ENCODE results near the gene ZNF732. TPM values are rescaled to one million over a fixed set of nuclear protein-coding genes. Genes with fewer than 3 reads are reported as not detected.
"Not testable (repeated sequence)": the region's sequence is repeated elsewhere in the genome, so short reads cannot be mapped to it uniquely, and the experiment has no call there.

ZNF732 gene
- polyA plus RNA-seq, 4 donors: 0.06 to 1.2 TPM; not detected in 2

DNA sequence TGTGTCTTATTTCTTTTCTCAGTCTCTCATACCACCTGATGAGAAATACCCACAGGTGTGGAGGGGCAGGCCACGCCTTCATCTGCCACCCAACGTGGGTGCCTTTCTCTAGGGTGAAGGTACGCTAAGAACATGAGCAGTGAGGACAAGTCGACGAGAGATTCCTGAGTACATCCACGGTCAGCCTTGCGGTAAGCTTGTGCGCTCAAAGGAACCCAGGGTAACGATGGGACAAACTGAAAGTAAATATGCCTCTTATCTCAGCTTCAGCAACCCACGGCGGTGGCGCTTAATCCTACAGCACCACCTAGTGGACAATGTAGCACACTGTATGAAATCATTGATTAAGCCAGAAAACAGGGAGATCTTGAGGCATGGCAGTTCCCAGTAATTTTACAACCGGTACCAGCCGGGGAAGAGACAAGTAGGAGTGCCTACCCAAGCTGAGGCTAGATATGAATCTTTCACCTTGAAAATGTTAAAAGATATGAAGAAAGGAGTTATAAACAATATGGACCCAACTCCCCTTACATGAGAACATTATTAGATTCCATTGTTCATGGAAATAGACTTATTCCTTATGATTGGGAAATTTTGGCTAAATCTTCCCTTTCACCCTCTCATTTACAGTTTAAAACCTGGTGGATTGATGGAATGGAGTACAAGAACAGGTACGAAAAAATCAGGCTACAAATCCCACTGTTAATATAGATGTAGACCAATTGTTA lies 63.0 kb downstream of the ZNF732 start:
- Histone ChIP-seq H3K4me1 (ENCODE audit: control insufficient read depth in 3 of 3, insufficient read depth in 2 of 3, low read depth in 1 of 3, low read length in 2 of 3) (no peaks in the 10 kb centered on the region), H3K4me3 (ENCODE audit: low read depth in 1 of 3, low read length in 3 of 3) (peak overlapping the region in 1 of 3 donors; percentile 53), H3K9me3 (ENCODE audit: control insufficient read depth in 2 of 2, insufficient read depth in 1 of 2, low read depth in 1 of 2, low read length in 1 of 2) (peaks cover 1 to 29% of the 10 kb centered on the region in 2 donors), H3K27me3 (ENCODE audit: control insufficient read depth in 3 of 3, insufficient read depth in 3 of 3, low read length in 3 of 3) (no peaks in the 10 kb centered on the region), H3K36me3 (ENCODE audit: control insufficient read depth in 3 of 3, insufficient read depth in 2 of 3, low read depth in 1 of 3, low read length in 3 of 3) (no peaks in the 10 kb centered on the region), H3K27ac (ENCODE audit: low read depth in 1 of 3, low read length in 2 of 3) (peak overlapping the region in 1 of 3 donors; percentile 55)
- no peak for FAIRE-seq
- DNase-seq: peak; percentile 49 to 82
- 13 to 31% (median 14%) methylated on average over 15 of the region's 15 CpGs for WGBS, 3 donors

DNA sequence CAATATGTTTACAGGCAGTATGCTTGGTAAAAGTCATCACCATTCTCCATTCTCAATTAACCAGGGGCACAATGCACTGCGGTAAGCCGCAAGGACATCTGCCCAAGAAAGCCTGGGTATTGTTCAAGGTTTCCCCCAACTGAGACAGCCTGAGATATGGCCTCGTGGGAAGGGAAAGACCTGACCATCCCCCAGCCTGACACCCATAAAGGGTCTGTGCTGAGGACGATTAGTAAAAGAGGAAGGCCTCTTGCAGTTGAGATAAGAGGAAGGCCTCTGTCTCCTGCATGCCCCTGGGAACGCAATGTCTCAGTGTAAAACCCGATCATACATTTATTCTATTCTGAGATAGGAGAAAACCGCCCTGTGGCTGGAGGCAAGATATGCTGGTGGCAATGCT lies 63.9 kb downstream of the ZNF732 start:
- not testable (repeated sequence) for FAIRE-seq; H3K27me3 ChIP-seq (ENCODE audit: control insufficient read depth in 3 of 3, insufficient read depth in 3 of 3, low read length in 3 of 3); DNase-seq; H3K4me3 ChIP-seq (ENCODE audit: low read depth in 1 of 3, low read length in 3 of 3); H3K36me3 ChIP-seq (ENCODE audit: control insufficient read depth in 3 of 3, insufficient read depth in 2 of 3, low read depth in 1 of 3, low read length in 3 of 3); H3K27ac ChIP-seq (ENCODE audit: low read depth in 1 of 3, low read length in 2 of 3); H3K4me1 ChIP-seq (ENCODE audit: control insufficient read depth in 3 of 3, insufficient read depth in 2 of 3, low read depth in 1 of 3, low read length in 2 of 3)
- WGBS, 3 donors: 72 to 82% (median 79%) methylated on average over 7 of the region's 7 CpGs
- H3K9me3 ChIP-seq (ENCODE audit: control insufficient read depth in 2 of 2, insufficient read depth in 1 of 2, low read depth in 1 of 2, low read length in 1 of 2): peaks cover 1 to 24% of the 10 kb centered on the region in 2 donors

- H3K4me3 ChIP-seq (ENCODE audit: low read depth in 1 of 3, low read length in 3 of 3): no peak overlapping the region
- DNase-seq (no peak), FAIRE-seq (no peak)
- peaks cover 0 to 19% of the 10 kb centered on the region in 2 donors for H3K9me3 ChIP-seq (ENCODE audit: control insufficient read depth in 2 of 2, insufficient read depth in 1 of 2, low read depth in 1 of 2, low read length in 1 of 2)
- H3K27me3 ChIP-seq (ENCODE audit: control insufficient read depth in 3 of 3, insufficient read depth in 3 of 3, low read length in 3 of 3): no peaks in the 10 kb centered on the region
- WGBS, 3 donors: 93 to 96% (median 95%) methylated on average over 2 of the region's 2 CpGs
- no peak overlapping the region for H3K27ac ChIP-seq (ENCODE audit: low read depth in 1 of 3, low read length in 2 of 3)
- no peaks in the 10 kb centered on the region for H3K4me1 ChIP-seq (ENCODE audit: control insufficient read depth in 3 of 3, insufficient read depth in 2 of 3, low read depth in 1 of 3, low read length in 2 of 3)
- H3K36me3 ChIP-seq (ENCODE audit: control insufficient read depth in 3 of 3, insufficient read depth in 2 of 3, low read depth in 1 of 3, low read length in 3 of 3): no peaks in the 10 kb centered on the region
Measured at GRCh38 chr4:236028-236427, 69.2 kb downstream of the ZNF732 start.

- H3K9me3 ChIP-seq (ENCODE audit: control insufficient read depth in 2 of 2, insufficient read depth in 1 of 2, low read depth in 1 of 2, low read length in 1 of 2): peaks cover 0 to 17% of the 10 kb centered on the region in 2 donors
- H3K27me3 ChIP-seq (ENCODE audit: control insufficient read depth in 3 of 3, insufficient read depth in 3 of 3, low read length in 3 of 3): no peaks in the 10 kb centered on the region
- no peak overlapping the region for H3K27ac ChIP-seq (ENCODE audit: low read depth in 1 of 3, low read length in 2 of 3)
- no peak overlapping the region for H3K4me3 ChIP-seq (ENCODE audit: low read depth in 1 of 3, low read length in 3 of 3)
- H3K4me1 ChIP-seq (ENCODE audit: control insufficient read depth in 3 of 3, insufficient read depth in 2 of 3, low read depth in 1 of 3, low read length in 2 of 3): no peaks in the 10 kb centered on the region
- H3K36me3 ChIP-seq (ENCODE audit: control insufficient read depth in 3 of 3, insufficient read depth in 2 of 3, low read depth in 1 of 3, low read length in 3 of 3): no peaks in the 10 kb centered on the region
- FAIRE-seq (no peak), DNase-seq (no peak)
- WGBS, 3 donors: 55 to 75% (median 72%) methylated on average over 1 of the region's 1 CpG
Measured at GRCh38 chr4:234178-234577, 71.1 kb downstream of the ZNF732 start.

GRCh38 chr4:223913-224497 lies 81.3 kb downstream of the ZNF732 start:
- no peaks in the 10 kb centered on the region for H3K36me3 ChIP-seq (ENCODE audit: control insufficient read depth in 3 of 3, insufficient read depth in 2 of 3, low read depth in 1 of 3, low read length in 3 of 3)
- no peak for DNase-seq
- FAIRE-seq: no peak

More at GRCh38 chr4:223913-224497, 81.3 kb downstream of the ZNF732 start:
- H3K9me3 ChIP-seq (ENCODE audit: control insufficient read depth in 2 of 2, insufficient read depth in 1 of 2, low read depth in 1 of 2, low read length in 1 of 2): peaks cover 0 to 24% of the 10 kb centered on the region in 2 donors
- H3K27me3 ChIP-seq (ENCODE audit: control insufficient read depth in 3 of 3, insufficient read depth in 3 of 3, low read length in 3 of 3): no peaks in the 10 kb centered on the region
- WGBS, 3 donors: 95 to 100% (median 97%) methylated on average over 1 of the region's 1 CpG
- no peak overlapping the region for H3K27ac ChIP-seq (ENCODE audit: low read depth in 1 of 3, low read length in 2 of 3)
- no peaks in the 10 kb centered on the region for H3K4me1 ChIP-seq (ENCODE audit: control insufficient read depth in 3 of 3, insufficient read depth in 2 of 3, low read depth in 1 of 3, low read length in 2 of 3)
- no peak overlapping the region for H3K4me3 ChIP-seq (ENCODE audit: low read depth in 1 of 3, low read length in 3 of 3)

Other genes with a start within 250 kb of the ZNF732 start
- gene ZNF718, start 181.0 kb downstream of the ZNF732 start, polyA plus RNA-seq: 1 to 10 TPM in 2 of 4 donors, under 1 TPM in 2; 0.27 to 5.0 (median 1.2) TPM
- 10 to 100 TPM in 1 of 4 donors, 1 to 10 TPM in 3; 1.9 to 26.7 (median 3.6) TPM for gene ZNF141, start 32.3 kb upstream of the ZNF732 start, polyA plus RNA-seq
- 10 to 100 TPM in 1 of 4 donors, 1 to 10 TPM in 3; 6.5 to 36.8 (median 8.7) TPM for gene ZNF721, start 193.7 kb upstream of the ZNF732 start, polyA plus RNA-seq
- 10 to 100 TPM; 26.3 to 50.0 (median 39.1) TPM for gene PIGG, start 193.7 kb upstream of the ZNF732 start, polyA plus RNA-seq

Measured in small intestine (tissue), 7 donors.